RPMI8226 (cell line): ENCODE data around the gene PRR5L.

Experiments used
- DNase-seq: peaks from one replicate; pipeline ENCODE4 v3.0.0-alpha.2; 2015

PRR5L gene

GRCh38 chr11:36407356-36407755, 111.3 kb downstream of the PRR5L start:
- no peak for DNase-seq

- no peak for DNase-seq
These were observed 112.5 kb downstream of the PRR5L start for GRCh38 chr11:36408498-36409136.

- DNase-seq = no peak
These were observed 113.2 kb downstream of the PRR5L start for GRCh38 chr11:36409152-36409816.

GRCh38 chr11:36411202-36411640, 115.1 kb downstream of the PRR5L start:
- peak; percentile 10 for DNase-seq

DNA sequence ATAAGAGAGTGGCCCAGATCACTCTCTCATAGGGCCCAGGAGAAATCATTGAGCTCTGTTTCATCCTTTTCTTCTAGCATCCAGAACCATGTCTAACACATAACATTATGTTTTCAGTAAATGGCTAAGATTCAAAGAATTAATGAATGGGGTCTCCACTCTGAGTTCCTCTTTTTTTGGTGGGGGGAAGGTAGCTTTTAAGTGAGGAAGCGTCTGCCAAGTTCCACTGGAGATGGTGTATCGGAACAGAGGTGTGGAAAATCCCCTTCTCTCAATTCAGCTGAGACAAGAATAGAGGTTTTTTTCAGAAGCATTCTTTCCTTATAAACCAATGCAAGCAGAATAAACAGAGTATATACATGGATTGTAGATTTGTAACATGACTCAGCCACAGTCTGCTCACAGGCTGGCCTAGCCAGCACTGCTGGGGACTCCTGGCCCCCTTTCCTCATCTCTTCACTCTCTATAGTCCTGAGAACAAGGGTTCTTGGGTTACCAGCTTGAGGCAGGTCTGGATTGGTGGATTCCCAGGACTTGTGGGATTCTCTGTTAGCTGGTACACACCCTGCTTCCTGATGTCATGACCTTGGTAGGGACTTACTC, 116.8 kb downstream of the PRR5L start:
- DNase-seq = no peak

DNA sequence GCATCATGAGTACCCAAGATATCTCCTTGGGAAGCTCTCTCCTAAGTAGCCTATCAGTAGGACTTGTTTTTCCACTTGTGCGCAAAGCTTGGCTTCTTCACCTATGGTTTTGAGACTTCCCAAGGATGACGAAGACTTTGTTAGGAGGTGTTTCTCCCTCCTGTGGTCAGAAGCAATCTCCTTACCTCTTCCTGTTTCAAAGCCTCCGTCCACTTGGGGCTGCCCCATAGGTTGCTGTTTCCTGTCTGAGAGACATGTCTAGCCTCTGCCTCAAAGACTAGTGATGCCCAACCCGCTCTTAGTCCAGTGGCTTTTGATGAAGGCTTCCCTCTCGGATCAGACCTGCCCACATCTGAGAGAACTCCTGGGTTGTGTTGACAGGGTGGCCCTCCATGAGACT, 121.1 kb downstream of the PRR5L start:
- DNase-seq = no peak

- no peak for DNase-seq
These were observed 123.8 kb downstream of the PRR5L start for GRCh38 chr11:36419791-36420424.

DNA sequence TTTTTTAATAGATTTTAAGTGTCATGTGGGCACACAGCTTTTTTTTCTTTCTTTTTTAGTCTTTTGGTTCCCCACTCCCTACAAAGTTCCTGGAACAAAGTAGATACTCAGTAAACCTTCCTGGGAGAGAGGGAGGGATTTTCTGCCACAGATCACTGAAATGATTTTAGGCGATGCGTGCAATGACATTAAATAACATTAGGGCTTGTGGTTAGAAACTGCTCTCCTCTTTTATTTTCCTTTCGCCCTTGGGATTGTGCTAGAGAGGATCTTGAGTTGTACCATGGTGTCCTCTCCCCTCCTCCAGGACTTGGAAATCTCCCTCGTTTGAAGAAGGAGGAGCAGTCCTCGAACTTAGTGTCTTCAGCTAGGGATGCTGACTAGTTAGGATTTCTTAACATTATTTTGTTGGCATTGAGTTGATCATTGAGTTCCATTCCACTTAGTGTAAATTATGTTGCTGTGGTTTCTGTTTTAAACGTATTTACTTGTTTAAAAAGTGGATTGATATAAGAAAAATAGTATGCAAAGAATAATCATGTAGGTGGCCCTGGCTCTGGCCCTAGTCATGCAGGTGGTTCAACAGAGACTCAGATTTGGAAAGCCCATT, 125.6 kb downstream of the PRR5L start:
- DNase-seq = no peak

- DNase-seq = no peak
These were observed 129.5 kb downstream of the PRR5L start for GRCh38 chr11:36425561-36426081.

GRCh38 chr11:36426226-36426848, 130.2 kb downstream of the PRR5L start:
- DNase-seq = no peak

- peak; percentile 75 for DNase-seq
These were observed 131.0 kb downstream of the PRR5L start for GRCh38 chr11:36427079-36427478.

DNA sequence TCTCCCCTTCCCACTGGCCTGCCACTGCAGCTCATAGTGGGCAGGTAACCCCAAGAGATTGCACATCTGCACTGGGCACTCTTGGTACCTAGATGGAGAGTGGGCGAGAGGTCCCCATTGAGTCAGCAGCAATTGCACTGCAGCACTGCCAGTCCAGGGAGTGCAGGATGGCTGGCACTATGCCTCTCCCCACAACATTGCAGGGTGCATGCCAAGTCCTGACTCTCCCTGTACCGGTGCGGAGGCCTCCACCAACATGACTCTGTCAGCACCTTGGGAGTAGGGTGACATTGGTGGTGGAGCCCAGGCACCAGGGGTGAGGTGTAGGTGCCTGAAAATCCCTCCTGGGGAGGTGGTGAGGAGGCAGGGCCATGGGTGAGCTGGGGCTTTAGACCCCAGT, 131.8 kb downstream of the PRR5L start:
- peak; percentile 75 for DNase-seq

GRCh38 chr11:36431429-36432092, 135.5 kb downstream of the PRR5L start:
- no peak for DNase-seq

- no peak for DNase-seq
These were observed 136.0 kb downstream of the PRR5L start for GRCh38 chr11:36432093-36432469.

GRCh38 chr11:36432738-36433137, 136.7 kb downstream of the PRR5L start:
- no peak for DNase-seq

- DNase-seq = no peak
These were observed 140.0 kb downstream of the PRR5L start for GRCh38 chr11:36436064-36436463.

GRCh38 chr11:36436589-36436988, 140.5 kb downstream of the PRR5L start:
- DNase-seq = no peak

- DNase-seq = no peak
These were observed 141.3 kb downstream of the PRR5L start for GRCh38 chr11:36437413-36437812.

DNA sequence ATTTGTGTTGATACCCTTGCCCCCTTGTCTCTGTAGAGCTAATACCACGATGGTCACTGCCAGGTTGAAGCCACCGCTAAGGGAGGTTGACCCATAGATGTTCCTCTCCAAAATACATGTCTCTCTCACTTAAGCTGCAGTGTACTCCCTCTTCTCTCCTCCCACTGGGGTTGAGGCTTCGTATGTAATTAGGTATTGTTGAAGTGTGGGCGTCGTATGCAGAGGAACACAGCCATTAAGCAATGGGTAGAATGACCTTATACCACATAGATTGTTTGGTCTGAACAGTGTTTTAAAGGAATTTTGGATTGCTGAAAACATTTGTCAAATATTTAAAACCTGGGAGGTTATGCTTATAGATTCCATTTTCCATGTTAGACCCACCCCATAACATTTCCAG, 142.0 kb downstream of the PRR5L start:
- DNase-seq = no peak

- DNase-seq = no peak
These were observed 145.6 kb downstream of the PRR5L start for GRCh38 chr11:36441610-36442208.

GRCh38 chr11:36443661-36444060, 147.6 kb downstream of the PRR5L start:
- no peak for DNase-seq

- no peak for DNase-seq
These were observed 150.0 kb downstream of the PRR5L start for GRCh38 chr11:36446135-36446534.
